Activated naive CD4-positive, alpha-beta T cell treated with anti-CD3 and anti-CD28 coated beads, Interleukin-2, amount 50 U/mL, for 16 hours (primary cell): ENCODE measurements around the gene GIMAP7.
"Not testable (repeated sequence)": the region's sequence is repeated elsewhere in the genome, so short reads cannot be mapped to it uniquely, and the experiment has no call there.

Experiments
- DNase-seq: peaks from one replicate; pipeline ENCODE4 v3.0.0-alpha.2; 2020

Gene GIMAP7

GRCh38 chr7:150515248-150516147 lies 826 bp downstream of the GIMAP7 start:
- DNase-seq: no peak

GRCh38 chr7:150516956-150517745 lies 2.5 kb downstream of the GIMAP7 start:
- DNase-seq: no peak

- DNase-seq: no peak
Observed at GRCh38 chr7:150519310-150519709, 4.6 kb downstream of the GIMAP7 start.

- no peak for DNase-seq
Observed at GRCh38 chr7:150520145-150520544, 5.5 kb downstream of the GIMAP7 start.

GRCh38 chr7:150522931-150523330 lies 8.3 kb downstream of the GIMAP7 start:
- DNase-seq: not testable (repeated sequence)

GRCh38 chr7:150524018-150524417 lies 9.3 kb downstream of the GIMAP7 start:
- no peak for DNase-seq

- no peak for DNase-seq
Observed at GRCh38 chr7:150531704-150532103, 17.0 kb downstream of the GIMAP7 start.

- no peak for DNase-seq
Observed at GRCh38 chr7:150538259-150538658, 23.6 kb downstream of the GIMAP7 start.

GRCh38 chr7:150553163-150553562 lies 38.5 kb downstream of the GIMAP7 start:
- no peak for DNase-seq

- no peak for DNase-seq
Observed at GRCh38 chr7:150556521-150557138, 42.0 kb downstream of the GIMAP7 start.

- DNase-seq: no peak
Observed at GRCh38 chr7:150560486-150560885, 45.8 kb downstream of the GIMAP7 start.

- no peak for DNase-seq
Observed at GRCh38 chr7:150562919-150563318, 48.2 kb downstream of the GIMAP7 start.

GRCh38 chr7:150564006-150564405 lies 49.3 kb downstream of the GIMAP7 start:
- DNase-seq: no peak

GRCh38 chr7:150564566-150564965 lies 49.9 kb downstream of the GIMAP7 start:
- no peak for DNase-seq

- no peak for DNase-seq
Observed at GRCh38 chr7:150565239-150565638, 50.6 kb downstream of the GIMAP7 start.

- no peak for DNase-seq
Observed at GRCh38 chr7:150566123-150566522, 51.5 kb downstream of the GIMAP7 start.

GRCh38 chr7:150566572-150566971 lies 51.9 kb downstream of the GIMAP7 start:
- DNase-seq: no peak

GRCh38 chr7:150567169-150567568 lies 52.5 kb downstream of the GIMAP7 start, which contains the start of gene GIMAP4:
TSS of gene GIMAP4 (plus strand) at chr7:150567390. CDS start at chr7:150569902, 2,512 bp downstream.
- DNase-seq: no peak

GRCh38 chr7:150567871-150568301 lies 53.2 kb downstream of the GIMAP7 start:
- no peak for DNase-seq

GRCh38 chr7:150568714-150569113 lies 54.0 kb downstream of the GIMAP7 start:
- DNase-seq: no peak

- DNase-seq: no peak
Observed at GRCh38 chr7:150569245-150569955, 54.7 kb downstream of the GIMAP7 start.
